K562 (cell line): Measurements from ENCODE around the gene SERPINE1. TPM values are rescaled to one million over a fixed set of nuclear protein-coding genes. Genes with fewer than 3 reads are reported as not detected.

Source experiments
- ATAC-seq: fragments of 200-7000 bp; cut with Tn5 transposase; 3 replicates; pipeline ENCODE4 v1.9.1; 2020; ENCODE audit warnings: moderate library complexity
- BruUV-seq: library from RNA; stranded (reverse); fragments of 400-500 nt; replicated peaks from 2 replicates; lab custom pipeline; 2021; lab: Mats Ljungman, UMichigan
- CTCF ChIA-PET: fragments of 300-600 bp; formaldehyde crosslinking; extraction: SDS; loops from one replicate; lab custom pipeline; 2021; ENCODE audit warnings: low intra/inter-chr PET ratio; lab: Yijun Ruan, JAX
- POLR2A ChIA-PET: fragments of 300-600, 350-650 bp; sonication (Branson Sonifier 250); formaldehyde crosslinking; extraction: SDS; loops from one replicate; lab custom pipeline; 2021; ENCODE audit warnings: antibody characterized with exemption, inconsistent platforms; lab: Yijun Ruan, JAX
- DNase-seq, 4 experiments: peaks; one replicate each; pipeline versions ENCODE4 v3.0.0 to v3.0.0-alpha.2; 2011 to 2018; ENCODE audit warnings: low spot score in 3 of 4, mixed read lengths in 3 of 4; ENCODE audit errors: extremely low read depth in 1 of 4
- FAIRE-seq: peaks from 2 replicates; lab custom pipeline; 2011; peaks lifted over from hg19 to GRCh38; lab: Jason Lieb, UNC
- H2AFZ ChIP-seq: 2 replicates; pipeline ENCODE4 v1.6.0; 2011; ENCODE audit warnings: low read depth, low read length, control low read depth, inconsistent platforms
- H3K27ac ChIP-seq: fragments of 200-600 bp; 3 replicates; pipeline ENCODE4 v1.8.0; 2011; ENCODE audit warnings: low read depth, mild to moderate bottlenecking, control low read depth, inconsistent platforms, low read length, moderate library complexity, mixed read lengths; ENCODE audit errors: extremely low read depth
- H3K27me3 ChIP-seq, 2 experiments: fragments of 300-600 bp in 1 of 2; 2 replicates in 1 of 2; 3 replicates in 1 of 2; pipeline versions ENCODE4 v1.6.0 to v1.8.0; 2011; ENCODE audit warnings: inconsistent platforms in 2 of 2, low read length in 2 of 2, mild to moderate bottlenecking in 1 of 2, mixed read lengths in 1 of 2, moderate library complexity in 1 of 2; ENCODE audit not compliant: control insufficient read depth in 2 of 2, insufficient read depth in 2 of 2
- H3K36me3 ChIP-seq: fragments of 300-600 bp; 3 replicates; pipeline ENCODE4 v1.8.0; 2011; ENCODE audit warnings: mild to moderate bottlenecking, low read length, inconsistent platforms; ENCODE audit not compliant: control insufficient read depth, insufficient read depth
- H3K4me1 ChIP-seq, 2 experiments: fragments of 200-600 bp in 1 of 2; replicated peaks in 1 of 2; 2 replicates in 1 of 2; 3 replicates in 1 of 2; pipeline versions ENCODE4 v1.5.1 to v1.8.0; 2011; ENCODE audit warnings: inconsistent platforms in 2 of 2, low read length in 2 of 2, mild to moderate bottlenecking in 1 of 2, mixed read lengths in 1 of 2, moderate library complexity in 1 of 2; ENCODE audit not compliant: control insufficient read depth in 2 of 2, insufficient read depth in 2 of 2
- H3K4me2 ChIP-seq: 2 replicates; pipeline ENCODE4 v1.6.1; 2011; ENCODE audit warnings: low read length, control low read depth, inconsistent platforms, mixed read lengths; ENCODE audit not compliant: insufficient read depth
- H3K4me3 ChIP-seq: fragments of 200-600 bp; sonication (generic), shearing (Covaris generic); 2 replicates; pipeline ENCODE4 v1.5.1; 2016; ENCODE audit warnings: control low read depth, inconsistent platforms
- H3K79me2 ChIP-seq: fragments of 200-600 bp; 3 replicates; pipeline ENCODE4 v1.8.0; 2011; ENCODE audit warnings: low read length, inconsistent platforms; ENCODE audit not compliant: control insufficient read depth, insufficient read depth
- H3K9ac ChIP-seq, 2 experiments: 2 replicates each; pipeline versions ENCODE4 v1.6.0 to v1.6.1; 2011; ENCODE audit warnings: low read depth in 2 of 2, low read length in 2 of 2, control low read depth in 1 of 2, inconsistent platforms in 1 of 2, mild to moderate bottlenecking in 1 of 2, mixed read lengths in 1 of 2; ENCODE audit not compliant: insufficient read depth in 1 of 2
- H3K9me1 ChIP-seq: one replicate; pipeline ENCODE4 v1.6.0; 2011; ENCODE audit warnings: inconsistent platforms, mild to moderate bottlenecking, low read length, moderate library complexity; ENCODE audit not compliant: control insufficient read depth, insufficient read depth
- H3K9me3 ChIP-seq: replicated peaks from 2 replicates; pipeline ENCODE4 v1.5.1; 2011; ENCODE audit warnings: low read depth, low read length, inconsistent platforms; ENCODE audit not compliant: control insufficient read depth, insufficient read depth
- H4K20me1 ChIP-seq: replicated peaks from 2 replicates; pipeline ENCODE4 v1.6.1; 2011; ENCODE audit warnings: low read length, inconsistent platforms, mixed read lengths; ENCODE audit not compliant: control insufficient read depth, insufficient read depth
- NFRKB ChIP-seq: fragments of 450-650 bp; IDR thresholded peaks from 2 replicates; pipeline ENCODE4 v1.6.1; 2016; ENCODE audit warnings: low read depth
- RNF2 ChIP-seq: sonication (generic); IDR thresholded peaks from 2 replicates; pipeline ENCODE4 v1.6.1; 2016
- ZBTB40 ChIP-seq, 2 experiments: fragments of 450-650 bp in 1 of 2; sonication (generic) in 1 of 2; formaldehyde crosslinking in 1 of 2; IDR thresholded peaks; 2 replicates each; pipeline versions ENCODE4 v1.7.1 to v1.9.0; 2016 to 2022; ENCODE audit warnings: inconsistent platforms in 1 of 2, mild to moderate bottlenecking in 1 of 2, missing genetic modification reagents in 1 of 2
- WGBS: fragments of 100-300 bp; shearing (Covaris generic); methylation state at CpG from one replicate; pipeline ENCODE4 v1.1.6; 2016; ENCODE audit warnings: low coverage, mixed read lengths; ENCODE audit not compliant: insufficient coverage; ENCODE audit errors: missing lambda C conversion rate; 5-methylcytosine and 5-hydroxymethylcytosine counted together
- in situ Hi-C: fragments of 300-500 bp; cut with MboI; formaldehyde crosslinking; loops from 4 replicates; pipeline ENCODE4 v1.15.0; 2018; ENCODE audit warnings: inconsistent platforms, mixed read lengths
- intact Hi-C: fragments of 100-400 bp; cut with micrococcal nuclease; formaldehyde crosslinking; loops from 2 replicates; pipeline ENCODE4 v1.14.2; 2022
- polyA plus RNA-seq, 8 experiments: library from polyadenylated mRNA; depleted of rRNA in 4 of 8; stranded (reverse) in 5 of 8; unstranded in 3 of 8; fragments of >200 nt; fragmentation: Nextera tagmentation in 2 of 8; fragmentation: Illumina TruSeq in 1 of 8; extraction: Ambion mirVana in 2 of 8; extraction: Trizol in 1 of 8; gene quantifications; 2 replicates each; pipeline versions ENCODE4 v1.2.1 to v1.2.3, GENCODE V29; 2011 to 2014; ENCODE audit warnings: inconsistent platforms in 1 of 8, missing spikeins in 1 of 8
- total RNA-seq, 7 experiments: library from RNA; depleted of rRNA in 6 of 7; stranded (reverse); fragments of >200 nt in 6 of 7; fragmentation: Illumina TruSeq in 2 of 7; extraction: Trizol in 2 of 7; gene quantifications; 2 replicates each; pipeline versions ENCODE4 v1.2.1 to v1.2.3, GENCODE V29; 2011 to 2021; ENCODE audit warnings: low replicate concordance in 1 of 7

The SERPINE1 gene
- total and polyA plus RNA-seq, 9 of the 15 experiments (the other 6 are each of a cell fraction or from before 2014, with no cell fraction given), result 0.22 to 4.8 (median 0.91) TPM

GRCh38 chr7:101097561-101097960, 29.3 kb upstream of the SERPINE1 start:
- Histone ChIP-seq H3K4me2 (no peak overlapping the region), H3K36me3 (no peaks in the 10 kb centered on the region), H2AFZ (no peak overlapping the region)
- FAIRE-seq, result no peak
- TF ChIP-seq ZBTB40 (IDR thresholded peaks at IDR 0.05), result peak; percentile 90
- 0 out of 2 replicates have a peak, but pooled peaks have one; percentile 25 for TF ChIP-seq ZBTB40 (CRISPR knock-in tag; IDR thresholded peaks at IDR 0.05)
- 0 out of 2 replicates have a peak, but pooled peaks have one; percentile 13 for TF ChIP-seq NFRKB
- no peak for TF ChIP-seq RNF2
- TF ChIP-seq, all 486 proteins: peak for 2
- DNase-seq (no peak), ATAC-seq (no peak)
- ChIA-PET CTCF (interaction anchor here (1.4 kb wide), 1 partner anchor 41 kb away, joined by 3 read pairs; no protein-coding TSS in a partner anchor), POLR2A (interaction anchor here (0.9 to 3.9 kb wide), 3 partner anchors 7 to 14 kb away, joined by 3 to 20 read pairs (median 3); partner anchors contain the start of gene TRIM56)
- WGBS, result 90% methylated on average over 4 of the region's 4 CpGs
- Histone ChIP-seq H3K27me3 (no peaks in the 10 kb centered on the region), H3K27ac (peak overlapping the region; percentile 47; the same call in 1 of the 3 replicates), H3K9ac (no peak overlapping the region; a peak in 1 of 4 replicates), H3K4me3 (no peak overlapping the region), H3K9me1 (no peaks in the 10 kb centered on the region), H3K79me2 (no peaks in the 10 kb centered on the region), H3K9me3 (no peaks in the 10 kb centered on the region), H4K20me1 (no peaks in the 10 kb centered on the region), H3K4me1 (peaks cover 44 to 50% of the 10 kb centered on the region in 2 experiments; a peak in 4 of 5 replicates)
- intact Hi-C loops, result no loop called here
- no TSS peak for BruUV-seq
- in situ Hi-C loops, result no loop called here
